ENCODE results near the gene RNF2. TPM values are rescaled to one million over a fixed set of nuclear protein-coding genes. Genes with fewer than 3 reads are reported as not detected.

The RNF2 gene
- total and polyA plus RNA-seq, 10 of the 15 experiments (the other 5 are each of a cell fraction or from before 2014, with no cell fraction given), result 4.8 to 36.3 (median 15.1) TPM

GRCh38 chr1:185044981-185045813, at the start of gene RNF2 (continued):
- TF ChIP-seq SKIL (IDR thresholded peaks at IDR 0.05; ENCODE audit: low read depth, poor library complexity, severe bottlenecking) (no peak), STAT1 (conservative IDR thresholded peaks at IDR 0.05) (no peak), NR2F1 (conservative IDR thresholded peaks at IDR 0.05) (no peak; the same call in 1 of the 2 replicates), TBL1XR1 (IDR thresholded peaks at IDR 0.05; ENCODE audit: low read depth, low read length) (no peak), POLR2A (IDR thresholded peaks at IDR 0.05; ENCODE audit: low read depth, low read length) (peak; percentile 69), LARP7 (IDR thresholded peaks at IDR 0.05) (peak; percentile 58; the same call in 1 of the 2 replicates), PAX5 (IDR thresholded peaks at IDR 0.05; ENCODE audit: borderline replicate concordance, low read depth, low read length) (no peak), CEBPB (IDR thresholded peaks at IDR 0.05; ENCODE audit: borderline replicate concordance in 1 of 2, low read depth in 2 of 2, low read length in 2 of 2) (no peak), EED (IDR thresholded peaks at IDR 0.05; ENCODE audit: low read depth) (no peak), WRNIP1 (IDR thresholded peaks at IDR 0.05; ENCODE audit: borderline replicate concordance, low read depth, low read length) (no peak), YY1 (IDR thresholded peaks at IDR 0.05; ENCODE audit: low read depth, low read length) (peak; percentile 82), TCF12 (IDR thresholded peaks at IDR 0.05; ENCODE audit: low read depth, low read length) (no peak), SMARCA5 (IDR thresholded peaks at IDR 0.05) (0 out of 2 replicates have a peak, but pooled peaks have one; percentile 69), ASH2L (IDR thresholded peaks at IDR 0.05; ENCODE audit: borderline replicate concordance, low read depth) (no peak), PKNOX1 (IDR thresholded peaks at IDR 0.05) (no peak), RAD21 (IDR thresholded peaks at IDR 0.05; ENCODE audit: insufficient read depth, low read depth, low read length) (0 out of 2 replicates have a peak, but pooled peaks have one; percentile 13), SP1 (IDR thresholded peaks at IDR 0.05; ENCODE audit: low read depth, low read length) (no peak), JUND (IDR thresholded peaks at IDR 0.05; ENCODE audit: low read depth, low read length) (no peak), GATAD2B (conservative IDR thresholded peaks at IDR 0.05; ENCODE audit: low read depth) (peak; percentile 69; the same call in 1 of the 2 replicates), SUPT20H (IDR thresholded peaks at IDR 0.05; ENCODE audit: borderline replicate concordance, control insufficient read depth, low read depth, low read length) (no peak), CUX1 (IDR thresholded peaks at IDR 0.05; ENCODE audit: insufficient replicate concordance, low read depth, low read length) (no peak), HDAC6 (IDR thresholded peaks at IDR 0.05; ENCODE audit: unreplicated experiment) (no peak), NFYA (IDR thresholded peaks at IDR 0.05; ENCODE audit: borderline replicate concordance, low read depth, low read length) (no peak)

All from GM12878 (cell line).